ENCODE data around the gene SOCS2. TPM values are rescaled to one million over a fixed set of nuclear protein-coding genes. Genes with fewer than 3 reads are reported as not detected.

Gene SOCS2
- total and polyA plus RNA-seq, 10 of the 15 experiments (the other 5 are each of a cell fraction or from before 2014, with no cell fraction given): 2.6 to 12.0 (median 7.2) TPM

DNA sequence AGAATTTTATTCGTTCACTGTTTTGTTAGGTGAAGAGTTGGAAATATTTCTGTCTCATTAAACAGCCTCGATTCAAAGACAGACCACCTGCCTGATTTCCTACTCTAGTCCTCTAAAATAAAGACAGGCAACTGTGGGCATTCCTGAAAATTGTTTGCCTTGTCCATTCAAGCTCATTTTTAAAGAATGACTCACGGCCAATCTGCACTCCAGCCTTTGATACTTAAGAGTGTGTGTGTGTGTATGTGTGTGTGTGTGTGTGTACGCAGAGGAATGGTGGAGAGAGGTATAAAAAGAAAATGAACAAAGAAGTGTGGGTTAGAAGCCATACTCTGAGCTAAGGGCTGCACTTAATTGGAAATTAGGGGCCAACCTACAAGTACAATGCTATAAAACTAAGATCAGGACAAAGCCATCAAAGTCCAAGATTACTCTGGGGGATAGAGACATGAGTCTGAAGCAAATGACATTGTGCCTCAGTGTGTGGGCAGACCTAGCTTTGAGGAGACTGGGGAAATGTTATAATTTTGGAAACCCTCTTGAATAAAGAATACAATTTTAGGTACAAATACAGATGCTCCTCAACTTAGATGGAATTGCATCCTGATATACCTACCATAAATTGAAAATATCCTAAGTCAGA lies 45.6 kb upstream of the SOCS2 start:
- POLR2A ChIA-PET: interaction anchor here (0.6 to 0.7 kb wide), 2 partner anchors 117 to 221 kb away, joined by 3 to 5 read pairs; no protein-coding TSS in a partner anchor

More for the DNA sequence above, 45.6 kb upstream of the SOCS2 start:
- Histone ChIP-seq H3K4me2 (ENCODE audit: control insufficient read depth, insufficient read depth) (no peak overlapping the region), H3K9ac (ENCODE audit: control insufficient read depth, insufficient read depth, low read length) (no peak overlapping the region), H4K20me1 (ENCODE audit: control insufficient read depth, insufficient read depth) (no peaks in the 10 kb centered on the region), H3K4me3 (no peak overlapping the region), H3K36me3 (ENCODE audit: control insufficient read depth in 2 of 2, insufficient read depth in 2 of 2, low read length in 1 of 2) (no peaks in the 10 kb centered on the region), H3K9me3 (replicated peaks; ENCODE audit: control insufficient read depth, insufficient read depth, low read length) (no peaks in the 10 kb centered on the region), H3K4me1 (ENCODE audit: control insufficient read depth, insufficient read depth, low read length) (no peaks in the 10 kb centered on the region), H3K79me2 (ENCODE audit: control insufficient read depth, insufficient read depth, low read length) (no peaks in the 10 kb centered on the region), H3K27me3 (replicated peaks in 1 of 2; ENCODE audit: control insufficient read depth in 2 of 2, insufficient read depth in 2 of 2, low read length in 1 of 2) (peaks cover 0 to 3% of the 10 kb centered on the region in 2 experiments; a peak in 2 of 4 replicates), H2AFZ (ENCODE audit: control insufficient read depth, low read depth, low read length) (no peak overlapping the region), H3K27ac (ENCODE audit: control insufficient read depth, insufficient read depth) (no peak overlapping the region)
- in situ Hi-C loops (cut with MboI) (no loop called here), intact Hi-C loops (cut with micrococcal nuclease; ENCODE audit: unreplicated experiment) (no loop called here)
- no peak for TF ChIP-seq CREB1 (IDR thresholded peaks at IDR 0.05; ENCODE audit: low read depth)
- no peak for TF ChIP-seq NBN (IDR thresholded peaks at IDR 0.05)
- TF ChIP-seq RUNX3 (IDR thresholded peaks at IDR 0.05; ENCODE audit: low read length): no peak
- no peak for TF ChIP-seq ETV6 (conservative IDR thresholded peaks at IDR 0.05 in 1 of 2, IDR thresholded peaks at IDR 0.05 in 1 of 2; ENCODE audit: borderline replicate concordance in 1 of 2, low read depth in 1 of 2)
- no peak for TF ChIP-seq YBX1 (IDR thresholded peaks at IDR 0.05)
- TF ChIP-seq ZSCAN29 (IDR thresholded peaks at IDR 0.05): no peak
- no peak for TF ChIP-seq JUNB (IDR thresholded peaks at IDR 0.05)
- no peak for TF ChIP-seq RCOR1 (conservative IDR thresholded peaks at IDR 0.05; ENCODE audit: low read depth, low read length)
- TF ChIP-seq, protein P1, sequence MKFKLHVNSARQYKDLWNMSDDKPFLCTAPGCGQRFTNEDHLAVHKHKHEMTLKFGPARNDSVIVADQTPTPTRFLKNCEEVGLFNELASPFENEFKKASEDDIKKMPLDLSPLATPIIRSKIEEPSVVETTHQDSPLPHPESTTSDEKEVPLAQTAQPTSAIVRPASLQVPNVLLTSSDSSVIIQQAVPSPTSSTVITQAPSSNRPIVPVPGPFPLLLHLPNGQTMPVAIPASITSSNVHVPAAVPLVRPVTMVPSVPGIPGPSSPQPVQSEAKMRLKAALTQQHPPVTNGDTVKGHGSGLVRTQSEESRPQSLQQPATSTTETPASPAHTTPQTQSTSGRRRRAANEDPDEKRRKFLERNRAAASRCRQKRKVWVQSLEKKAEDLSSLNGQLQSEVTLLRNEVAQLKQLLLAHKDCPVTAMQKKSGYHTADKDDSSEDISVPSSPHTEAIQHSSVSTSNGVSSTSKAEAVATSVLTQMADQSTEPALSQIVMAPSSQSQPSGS (IDR thresholded peaks at IDR 0.05; ENCODE audit: low read length): no peak
- no peak for TF ChIP-seq TCF7 (IDR thresholded peaks at IDR 0.05; ENCODE audit: borderline replicate concordance)
- no peak for TF ChIP-seq NR2C1 (IDR thresholded peaks at IDR 0.05)
- TF ChIP-seq SPI1 (IDR thresholded peaks at IDR 0.05; ENCODE audit: borderline replicate concordance, insufficient read depth, low read depth, low read length): no peak
- TF ChIP-seq CBFB (IDR thresholded peaks at IDR 0.05; ENCODE audit: low read depth): no peak
- TF ChIP-seq EZH2 (IDR thresholded peaks at IDR 0.05; ENCODE audit: borderline replicate concordance, control insufficient read depth, low read depth, low read length): no peak
- no peak for TF ChIP-seq KLF5 (IDR thresholded peaks at IDR 0.05; ENCODE audit: partially characterized antibody)
- TF ChIP-seq ZNF622 (IDR thresholded peaks at IDR 0.05): no peak
- BruUV-seq (replicated peaks): no TSS peak
- CTCF ChIA-PET: interaction anchor here (0.5 to 1.9 kb wide), 8 partner anchors 10 to 577 kb away, joined by 3 to 6 read pairs (median 4); no protein-coding TSS in a partner anchor
- FAIRE-seq (no peak), DNase-seq (ENCODE audit: low read depth, low spot score) (no peak), ATAC-seq (no peak)
- 39% methylated on average over 4 of the region's 4 CpGs for WGBS (ENCODE audit: insufficient coverage, insufficient replicate concordance, low lambda C conversion rate, missing lambda C conversion rate)
- SMC1A ChIA-PET (ENCODE audit: uncharacterized antibody, unreplicated experiment): interaction anchor here (0.7 to 2.2 kb wide), 3 partner anchors 30 to 575 kb away, joined by 3 to 6 read pairs (median 3); no protein-coding TSS in a partner anchor
- RAD21 ChIA-PET (ENCODE audit: unreplicated experiment): interaction anchor here (0.7 to 1.6 kb wide), 3 partner anchors 10 to 575 kb away, joined by 3 to 5 read pairs (median 4); no protein-coding TSS in a partner anchor

Measured in GM12878 (cell line).